SHP77 (cell line): ENCODE data around the gene SLC22A7.
"Not testable (repeated sequence)": the region's sequence is repeated elsewhere in the genome, so short reads cannot be mapped to it uniquely, and the experiment has no call there.

ENCODE experiments used
- DNase-seq, 2 experiments: peaks; one replicate each; lab custom pipeline; 2025; lab: John Stamatoyannopoulos, UW

Gene SLC22A7

GRCh38 chr6:43339168-43339567, 41.1 kb downstream of the SLC22A7 start:
- DNase-seq = no peak

GRCh38 chr6:43346243-43346642, 48.2 kb downstream of the SLC22A7 start:
- not testable (repeated sequence) for DNase-seq

GRCh38 chr6:43347021-43347420, 49.0 kb downstream of the SLC22A7 start:
- no peak for DNase-seq

- no peak for DNase-seq
Measured at GRCh38 chr6:43347444-43347843, 49.4 kb downstream of the SLC22A7 start.

- DNase-seq = not testable (repeated sequence)
Measured at GRCh38 chr6:43351951-43352350, 53.9 kb downstream of the SLC22A7 start.
